SW480 (cell line): ENCODE data around the gene PIEZO1.

Experiments
- DNase-seq: peaks from one replicate; pipeline ENCODE4 v3.0.0-alpha.2; 2016; ENCODE audit warnings: low spot score

The PIEZO1 gene

GRCh38 chr16:88705801-88706228, 79.2 kb downstream of the PIEZO1 start:
- DNase-seq = no peak

- DNase-seq = no peak
Observed at GRCh38 chr16:88705076-88705684, 79.8 kb downstream of the PIEZO1 start.

- no peak for DNase-seq
Observed at GRCh38 chr16:88703486-88704309, 81.3 kb downstream of the PIEZO1 start.

GRCh38 chr16:88702371-88703210, 82.4 kb downstream of the PIEZO1 start:
- no peak for DNase-seq

- DNase-seq = no peak
Observed at GRCh38 chr16:88701581-88702370, 83.2 kb downstream of the PIEZO1 start.

- no peak for DNase-seq
Observed at GRCh38 chr16:88700636-88701482, 84.2 kb downstream of the PIEZO1 start.

- no peak for DNase-seq
Observed at GRCh38 chr16:88700322-88700635, 84.7 kb downstream of the PIEZO1 start.

- no peak for DNase-seq
Observed at GRCh38 chr16:88699180-88699579, 85.8 kb downstream of the PIEZO1 start.

- no peak for DNase-seq
Observed at GRCh38 chr16:88698646-88699045, 86.4 kb downstream of the PIEZO1 start.

- DNase-seq = no peak
Observed at GRCh38 chr16:88697831-88698615, 87.0 kb downstream of the PIEZO1 start.

GRCh38 chr16:88697116-88697830, 87.7 kb downstream of the PIEZO1 start:
- DNase-seq = no peak

- DNase-seq = no peak
Observed at GRCh38 chr16:88696441-88696840, 88.6 kb downstream of the PIEZO1 start.

GRCh38 chr16:88695753-88696152, 89.3 kb downstream of the PIEZO1 start:
- no peak for DNase-seq

GRCh38 chr16:88695218-88695617, 89.8 kb downstream of the PIEZO1 start:
- no peak for DNase-seq

- DNase-seq = no peak
Observed at GRCh38 chr16:88694221-88695087, 90.6 kb downstream of the PIEZO1 start.

GRCh38 chr16:88693420-88694177, 91.4 kb downstream of the PIEZO1 start:
- DNase-seq = no peak

GRCh38 chr16:88692861-88693260, 92.2 kb downstream of the PIEZO1 start:
- no peak for DNase-seq
